SH-SY5Y (cell line): ENCODE data around the gene ADAMTS4.

Experiments
- GATA2 ChIP-seq: IDR thresholded peaks from 2 replicates; pipeline ENCODE4 v1.6.1; 2011; ENCODE audit warnings: mild to moderate bottlenecking, low read depth, low read length
- GATA3 ChIP-seq: IDR thresholded peaks from 2 replicates; pipeline ENCODE4 v1.6.1; 2011; ENCODE audit warnings: low read depth, mild to moderate bottlenecking, low read length, moderate library complexity

Gene ADAMTS4

GRCh38 chr1:161161652-161162051 lies 37.2 kb downstream of the ADAMTS4 start:
- TF ChIP-seq GATA2 (no peak), GATA3 (no peak)

GRCh38 chr1:161160671-161161145 lies 38.1 kb downstream of the ADAMTS4 start:
- TF ChIP-seq GATA3 (no peak), GATA2 (no peak)

- TF ChIP-seq GATA2: no peak
- TF ChIP-seq GATA3: no peak
These were observed 39.0 kb downstream of the ADAMTS4 start for GRCh38 chr1:161159913-161160243.

GRCh38 chr1:161159087-161159912 lies 39.6 kb downstream of the ADAMTS4 start, which contains the start of gene USP21:
TSS of gene USP21 (plus strand) at chr1:161159500. CDS start at chr1:161160641, 1,141 bp downstream.
- TF ChIP-seq GATA2 (no peak), GATA3 (no peak)

- TF ChIP-seq GATA3 (no peak), GATA2 (no peak)
These were observed 40.4 kb downstream of the ADAMTS4 start for GRCh38 chr1:161158316-161159010.

- TF ChIP-seq GATA2: no peak
- no peak for TF ChIP-seq GATA3
These were observed 41.0 kb downstream of the ADAMTS4 start for GRCh38 chr1:161157867-161158266.

- TF ChIP-seq GATA3 (no peak), GATA2 (no peak)
These were observed 45.0 kb downstream of the ADAMTS4 start, which contains the start of gene UFC1 for GRCh38 chr1:161153682-161154337. TSS of gene UFC1 (plus strand) at chr1:161153978. CDS start at chr1:161153998, 20 bp downstream.

GRCh38 chr1:161153176-161153575 lies 45.7 kb downstream of the ADAMTS4 start:
- TF ChIP-seq GATA2 (no peak), GATA3 (no peak)

- no peak for TF ChIP-seq GATA3
- TF ChIP-seq GATA2: no peak
These were observed 53.0 kb downstream of the ADAMTS4 start for GRCh38 chr1:161145832-161146231.

GRCh38 chr1:161140755-161141400 lies 58.0 kb downstream of the ADAMTS4 start:
- TF ChIP-seq GATA3 (no peak), GATA2 (no peak)

GRCh38 chr1:161139766-161140165 lies 59.1 kb downstream of the ADAMTS4 start:
- TF ChIP-seq GATA2 (no peak), GATA3 (no peak)

- no peak for TF ChIP-seq GATA3
- no peak for TF ChIP-seq GATA2
These were observed 60.4 kb downstream of the ADAMTS4 start for GRCh38 chr1:161138431-161138830.

GRCh38 chr1:161137881-161138280 lies 61.0 kb downstream of the ADAMTS4 start:
- TF ChIP-seq GATA2 (no peak), GATA3 (no peak)
